GM23338 (cell line): ENCODE results near the gene HPCA. TPM values are rescaled to one million over a fixed set of nuclear protein-coding genes. Genes with fewer than 3 reads are reported as not detected.

Source experiments
- ATAC-seq: fragments of 200-7000 bp; cut with Tn5 transposase; 3 replicates; pipeline ENCODE4 v1.9.1; 2020
- DNase-seq: peaks from one replicate; pipeline ENCODE4 v3.0.0-alpha.2; 2015; ENCODE audit warnings: low spot score
- H2AFZ ChIP-seq: fragments of 200-600 bp; sonication (generic); 2 replicates; pipeline ENCODE4 v1.8.0; 2016; ENCODE audit warnings: antibody characterized with exemption, mild to moderate bottlenecking, moderate library complexity
- H3F3A ChIP-seq: fragments of 200-600 bp; sonication (generic); replicated peaks from 2 replicates; pipeline ENCODE4 v1.8.0; 2017; ENCODE audit warnings: antibody characterized with exemption, mixed run types, low read depth
- H3K27ac ChIP-seq: fragments of 200-600 bp; sonication (generic); 2 replicates; pipeline ENCODE4 v1.6.1; 2016; ENCODE audit warnings: low read depth
- H3K27me3 ChIP-seq: fragments of 200-600 bp; sonication (generic); 2 replicates; pipeline ENCODE4 v1.8.0; 2016; ENCODE audit warnings: mild to moderate bottlenecking, mixed run types, moderate library complexity; ENCODE audit not compliant: insufficient read depth
- H3K36me3 ChIP-seq: fragments of 200-600 bp; sonication (generic); 2 replicates; pipeline ENCODE4 v1.8.0; 2016; ENCODE audit warnings: mild to moderate bottlenecking; ENCODE audit not compliant: insufficient read depth
- H3K4me1 ChIP-seq: fragments of 200-600 bp; sonication (generic); 2 replicates; pipeline ENCODE4 v1.8.0; 2016; ENCODE audit warnings: mild to moderate bottlenecking, moderate library complexity; ENCODE audit not compliant: insufficient read depth
- H3K4me2 ChIP-seq: fragments of 200-600 bp; sonication (generic); 2 replicates; pipeline ENCODE4 v1.7.1; 2017; ENCODE audit warnings: mixed run types
- H3K4me3 ChIP-seq: fragments of 200-600 bp; sonication (generic); 2 replicates; pipeline ENCODE4 v1.6.1; 2016; ENCODE audit warnings: mixed run types
- H3K79me2 ChIP-seq: fragments of 200-600 bp; sonication (generic); replicated peaks from 2 replicates; pipeline ENCODE4 v1.8.0; 2017; ENCODE audit warnings: mild to moderate bottlenecking; ENCODE audit not compliant: insufficient read depth
- H3K9me2 ChIP-seq: fragments of 200-600 bp; sonication (generic); 2 replicates; pipeline ENCODE4 v1.8.0; 2017; ENCODE audit not compliant: insufficient read depth
- H4K20me1 ChIP-seq: fragments of 200-600 bp; sonication (generic); replicated peaks from 2 replicates; pipeline ENCODE4 v1.8.0; 2017; ENCODE audit warnings: mild to moderate bottlenecking; ENCODE audit not compliant: insufficient read depth
- H3K27ac Mint-ChIP-seq: 2 replicates; pipeline ENCODE4 v1.8.0; 2020; ENCODE audit warnings: inconsistent platforms, mild to moderate bottlenecking, moderate library complexity, mixed read lengths
- H3K27me3 Mint-ChIP-seq: 3 replicates; pipeline ENCODE4 v1.8.0; 2022; ENCODE audit warnings: low read depth, mild to moderate bottlenecking, moderate library complexity, mixed read lengths, inconsistent platforms; ENCODE audit not compliant: insufficient read depth, poor library complexity
- H3K36me3 Mint-ChIP-seq: 3 replicates; pipeline ENCODE4 v1.8.0; 2021; ENCODE audit warnings: low read depth, mild to moderate bottlenecking, inconsistent platforms, moderate library complexity, mixed read lengths
- H3K4me1 Mint-ChIP-seq: 3 replicates; pipeline ENCODE4 v1.8.0; 2020; ENCODE audit warnings: mild to moderate bottlenecking, inconsistent platforms, mixed read lengths
- H3K4me3 Mint-ChIP-seq: 3 replicates; pipeline ENCODE4 v1.8.0; 2021; ENCODE audit warnings: moderate library complexity, mild to moderate bottlenecking, inconsistent platforms, mixed read lengths
- H3K9me3 Mint-ChIP-seq: 3 replicates; pipeline ENCODE4 v1.8.0; 2020; ENCODE audit warnings: moderate library complexity, mild to moderate bottlenecking, inconsistent platforms, mixed read lengths
- CREB1 ChIP-seq: fragments of 250-450 bp; sonication (Bioruptor Pico); IDR thresholded peaks from 2 replicates; pipeline ENCODE4 v1.5.0; 2020; ENCODE audit warnings: low read depth, mild to moderate bottlenecking, moderate library complexity
- CTCF ChIP-seq, 2 experiments: fragments of 200-600 bp in 1 of 2; sonication (generic) in 1 of 2; conservative IDR thresholded peaks; 2 replicates each; pipeline versions ENCODE4 v1.5.1 to v1.6.1; 2016 to 2017; ENCODE audit warnings: antibody characterized with exemption in 2 of 2, low read depth in 2 of 2, mild to moderate bottlenecking in 2 of 2, moderate library complexity in 1 of 2
- ETS1 ChIP-seq: IDR thresholded peaks from 2 replicates; pipeline ENCODE4 v1.6.1; 2016; ENCODE audit warnings: antibody characterized with exemption
- EZH2 ChIP-seq: fragments of 200-600 bp; sonication (generic); IDR thresholded peaks from one replicate; pipeline ENCODE4 v1.8.0; 2017; ENCODE audit warnings: antibody characterized with exemption, mild to moderate bottlenecking, low read depth; ENCODE audit not compliant: unreplicated experiment
- EZH2phosphoT487 ChIP-seq: fragments of 200-600 bp; sonication (generic); IDR thresholded peaks from one replicate; pipeline ENCODE4 v1.8.1; 2018; ENCODE audit warnings: antibody characterized with exemption; ENCODE audit not compliant: unreplicated experiment
- JUNB ChIP-seq: IDR thresholded peaks from one replicate; pipeline ENCODE4 v1.6.1; 2016; ENCODE audit warnings: antibody characterized with exemption; ENCODE audit not compliant: unreplicated experiment
- NANOG ChIP-seq: IDR thresholded peaks from 2 replicates; pipeline ENCODE4 v1.6.1; 2016; ENCODE audit warnings: antibody characterized with exemption, borderline replicate concordance
- POLR2AphosphoS5 ChIP-seq: IDR thresholded peaks from 2 replicates; pipeline ENCODE4 v1.6.1; 2016; ENCODE audit warnings: antibody characterized with exemption, low read depth
- STAT1 ChIP-seq: IDR thresholded peaks from one replicate; pipeline ENCODE4 v1.6.1; 2016; ENCODE audit warnings: antibody characterized with exemption; ENCODE audit not compliant: unreplicated experiment
- ZNF114 ChIP-seq: fragments of 250-450 bp; sonication (Bioruptor Pico); IDR thresholded peaks from 2 replicates; pipeline ENCODE4 v1.5.0; 2020; ENCODE audit warnings: mild to moderate bottlenecking, moderate library complexity
- ZNF331 ChIP-seq: fragments of 250-450 bp; sonication (Bioruptor Pico); IDR thresholded peaks from 2 replicates; pipeline ENCODE4 v1.5.0; 2020; ENCODE audit warnings: low read depth, mild to moderate bottlenecking, moderate library complexity
- polyA plus RNA-seq: library from polyadenylated mRNA; unstranded; fragments of >200 nt; fragmentation: Nextera tagmentation; extraction: Ambion mirVana; gene quantifications from 2 replicates; pipeline ENCODE4 v1.2.1, GENCODE V29; 2016
- total RNA-seq: library from RNA; depleted of rRNA; stranded (reverse); fragments of >200 nt; shearing (Covaris generic); gene quantifications from 2 replicates; pipeline ENCODE4 v1.2.3, GENCODE V29; 2014
- TF ChIP-seq, protein P1 (sequence below): fragments of 250-450 bp; sonication (Bioruptor Pico); IDR thresholded peaks from 2 replicates; pipeline ENCODE4 v1.5.0; 2020; ENCODE audit warnings: mild to moderate bottlenecking, moderate library complexity
- TF ChIP-seq, protein P2 (sequence below): IDR thresholded peaks from one replicate; pipeline ENCODE4 v1.6.1; 2018; ENCODE audit warnings: antibody characterized with exemption; ENCODE audit not compliant: unreplicated experiment

The HPCA gene
- total and polyA plus RNA-seq, 2 experiments from 2014 or later, result 0.35 to 0.82 TPM

DNA sequence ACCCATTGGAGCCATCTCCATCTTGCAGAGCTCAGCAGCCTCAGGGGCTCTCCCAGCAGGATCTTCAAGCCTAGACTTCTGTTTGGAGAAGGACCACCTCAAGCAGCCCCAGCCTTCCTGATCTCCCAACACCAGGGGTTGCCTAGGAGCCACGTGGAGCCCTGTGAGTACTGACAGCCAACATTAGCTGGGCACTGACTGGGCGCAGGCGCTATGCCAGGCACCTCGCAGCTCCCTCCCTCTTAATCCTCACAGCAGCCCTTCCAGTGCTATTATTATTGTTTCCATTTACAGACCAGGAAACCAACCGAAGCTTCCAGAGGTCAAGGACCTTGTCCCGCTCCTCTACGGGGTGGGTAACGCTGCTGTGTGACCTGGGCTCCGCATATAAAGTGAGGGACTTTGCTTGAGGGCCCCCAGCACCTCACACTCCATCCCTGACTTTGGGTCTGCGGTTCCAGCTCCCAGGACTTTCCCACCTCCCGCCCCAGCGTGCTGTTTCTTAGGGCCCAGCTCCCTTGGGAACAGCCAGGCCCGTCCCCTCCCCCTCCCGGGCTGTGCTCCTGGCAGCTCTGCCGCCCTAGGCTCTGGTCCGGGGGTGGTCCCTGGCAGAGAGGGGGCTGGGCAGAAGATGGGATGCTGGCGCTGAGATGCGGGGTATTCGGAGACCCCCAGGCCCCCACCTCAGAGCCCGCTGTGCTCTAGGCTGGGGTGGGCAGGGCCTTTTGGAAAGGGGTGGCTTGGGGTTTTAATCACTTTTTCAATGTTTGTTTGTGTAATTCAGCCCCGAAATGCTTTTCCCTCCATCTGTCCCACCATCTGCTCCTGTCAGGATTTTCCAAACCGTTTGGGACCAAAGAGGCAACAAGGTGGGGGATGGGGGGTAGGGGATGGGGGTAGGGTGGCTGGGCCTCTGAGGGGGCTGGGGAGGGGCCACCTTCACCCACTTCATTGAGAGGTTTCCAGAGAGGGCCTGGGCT is 4.1 kb upstream of the HPCA start:
- H3K79me2 ChIP-seq, result no peaks in the 10 kb centered on the region
- H3K27me3 Mint-ChIP-seq, result peaks cover 25% of the 10 kb centered on the region
- TF ChIP-seq, protein P1, sequence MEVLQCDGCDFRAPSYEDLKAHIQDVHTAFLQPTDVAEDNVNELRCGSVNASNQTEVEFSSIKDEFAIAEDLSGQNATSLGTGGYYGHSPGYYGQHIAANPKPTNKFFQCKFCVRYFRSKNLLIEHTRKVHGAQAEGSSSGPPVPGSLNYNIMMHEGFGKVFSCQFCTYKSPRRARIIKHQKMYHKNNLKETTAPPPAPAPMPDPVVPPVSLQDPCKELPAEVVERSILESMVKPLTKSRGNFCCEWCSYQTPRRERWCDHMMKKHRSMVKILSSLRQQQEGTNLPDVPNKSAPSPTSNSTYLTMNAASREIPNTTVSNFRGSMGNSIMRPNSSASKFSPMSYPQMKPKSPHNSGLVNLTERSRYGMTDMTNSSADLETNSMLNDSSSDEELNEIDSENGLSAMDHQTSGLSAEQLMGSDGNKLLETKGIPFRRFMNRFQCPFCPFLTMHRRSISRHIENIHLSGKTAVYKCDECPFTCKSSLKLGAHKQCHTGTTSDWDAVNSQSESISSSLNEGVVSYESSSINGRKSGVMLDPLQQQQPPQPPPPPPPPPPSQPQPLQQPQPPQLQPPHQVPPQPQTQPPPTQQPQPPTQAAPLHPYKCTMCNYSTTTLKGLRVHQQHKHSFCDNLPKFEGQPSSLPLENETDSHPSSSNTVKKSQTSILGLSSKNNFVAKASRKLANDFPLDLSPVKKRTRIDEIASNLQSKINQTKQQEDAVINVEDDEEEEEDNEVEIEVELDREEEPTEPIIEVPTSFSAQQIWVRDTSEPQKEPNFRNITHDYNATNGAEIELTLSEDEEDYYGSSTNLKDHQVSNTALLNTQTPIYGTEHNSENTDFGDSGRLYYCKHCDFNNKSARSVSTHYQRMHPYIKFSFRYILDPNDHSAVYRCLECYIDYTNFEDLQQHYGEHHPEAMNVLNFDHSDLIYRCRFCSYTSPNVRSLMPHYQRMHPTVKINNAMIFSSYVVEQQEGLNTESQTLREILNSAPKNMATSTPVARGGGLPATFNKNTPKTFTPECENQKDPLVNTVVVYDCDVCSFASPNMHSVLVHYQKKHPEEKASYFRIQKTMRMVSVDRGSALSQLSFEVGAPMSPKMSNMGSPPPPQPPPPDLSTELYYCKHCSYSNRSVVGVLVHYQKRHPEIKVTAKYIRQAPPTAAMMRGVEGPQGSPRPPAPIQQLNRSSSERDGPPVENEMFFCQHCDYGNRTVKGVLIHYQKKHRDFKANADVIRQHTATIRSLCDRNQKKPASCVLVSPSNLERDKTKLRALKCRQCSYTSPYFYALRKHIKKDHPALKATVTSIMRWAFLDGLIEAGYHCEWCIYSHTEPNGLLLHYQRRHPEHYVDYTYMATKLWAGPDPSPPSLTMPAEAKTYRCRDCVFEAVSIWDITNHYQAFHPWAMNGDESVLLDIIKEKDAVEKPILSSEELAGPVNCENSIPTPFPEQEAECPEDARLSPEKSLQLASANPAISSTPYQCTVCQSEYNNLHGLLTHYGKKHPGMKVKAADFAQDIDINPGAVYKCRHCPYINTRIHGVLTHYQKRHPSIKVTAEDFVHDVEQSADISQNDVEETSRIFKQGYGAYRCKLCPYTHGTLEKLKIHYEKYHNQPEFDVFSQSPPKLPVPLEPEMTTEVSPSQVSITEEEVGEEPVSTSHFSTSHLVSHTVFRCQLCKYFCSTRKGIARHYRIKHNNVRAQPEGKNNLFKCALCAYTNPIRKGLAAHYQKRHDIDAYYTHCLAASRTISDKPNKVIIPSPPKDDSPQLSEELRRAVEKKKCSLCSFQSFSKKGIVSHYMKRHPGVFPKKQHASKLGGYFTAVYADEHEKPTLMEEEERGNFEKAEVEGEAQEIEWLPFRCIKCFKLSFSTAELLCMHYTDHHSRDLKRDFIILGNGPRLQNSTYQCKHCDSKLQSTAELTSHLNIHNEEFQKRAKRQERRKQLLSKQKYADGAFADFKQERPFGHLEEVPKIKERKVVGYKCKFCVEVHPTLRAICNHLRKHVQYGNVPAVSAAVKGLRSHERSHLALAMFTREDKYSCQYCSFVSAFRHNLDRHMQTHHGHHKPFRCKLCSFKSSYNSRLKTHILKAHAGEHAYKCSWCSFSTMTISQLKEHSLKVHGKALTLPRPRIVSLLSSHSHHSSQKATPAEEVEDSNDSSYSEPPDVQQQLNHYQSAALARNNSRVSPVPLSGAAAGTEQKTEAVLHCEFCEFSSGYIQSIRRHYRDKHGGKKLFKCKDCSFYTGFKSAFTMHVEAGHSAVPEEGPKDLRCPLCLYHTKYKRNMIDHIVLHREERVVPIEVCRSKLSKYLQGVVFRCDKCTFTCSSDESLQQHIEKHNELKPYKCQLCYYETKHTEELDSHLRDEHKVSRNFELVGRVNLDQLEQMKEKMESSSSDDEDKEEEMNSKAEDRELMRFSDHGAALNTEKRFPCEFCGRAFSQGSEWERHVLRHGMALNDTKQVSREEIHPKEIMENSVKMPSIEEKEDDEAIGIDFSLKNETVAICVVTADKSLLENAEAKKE (CRISPR knock-in tag), result no peak
- TF ChIP-seq ZNF114 (CRISPR knock-in tag), result no peak
- TF ChIP-seq EZH2, result no peak
- TF ChIP-seq ZNF331, result no peak
- no peak for TF ChIP-seq STAT1
- TF ChIP-seq CREB1 (CRISPR knock-in tag), result no peak
- no peak for TF ChIP-seq CTCF (conservative IDR thresholded peaks at IDR 0.05; ENCODE audit: low read depth in 2 of 2)
- TF ChIP-seq NANOG, result no peak
- TF ChIP-seq POLR2AphosphoS5, result no peak
- TF ChIP-seq EZH2phosphoT487, result no peak
- TF ChIP-seq, protein P2, sequence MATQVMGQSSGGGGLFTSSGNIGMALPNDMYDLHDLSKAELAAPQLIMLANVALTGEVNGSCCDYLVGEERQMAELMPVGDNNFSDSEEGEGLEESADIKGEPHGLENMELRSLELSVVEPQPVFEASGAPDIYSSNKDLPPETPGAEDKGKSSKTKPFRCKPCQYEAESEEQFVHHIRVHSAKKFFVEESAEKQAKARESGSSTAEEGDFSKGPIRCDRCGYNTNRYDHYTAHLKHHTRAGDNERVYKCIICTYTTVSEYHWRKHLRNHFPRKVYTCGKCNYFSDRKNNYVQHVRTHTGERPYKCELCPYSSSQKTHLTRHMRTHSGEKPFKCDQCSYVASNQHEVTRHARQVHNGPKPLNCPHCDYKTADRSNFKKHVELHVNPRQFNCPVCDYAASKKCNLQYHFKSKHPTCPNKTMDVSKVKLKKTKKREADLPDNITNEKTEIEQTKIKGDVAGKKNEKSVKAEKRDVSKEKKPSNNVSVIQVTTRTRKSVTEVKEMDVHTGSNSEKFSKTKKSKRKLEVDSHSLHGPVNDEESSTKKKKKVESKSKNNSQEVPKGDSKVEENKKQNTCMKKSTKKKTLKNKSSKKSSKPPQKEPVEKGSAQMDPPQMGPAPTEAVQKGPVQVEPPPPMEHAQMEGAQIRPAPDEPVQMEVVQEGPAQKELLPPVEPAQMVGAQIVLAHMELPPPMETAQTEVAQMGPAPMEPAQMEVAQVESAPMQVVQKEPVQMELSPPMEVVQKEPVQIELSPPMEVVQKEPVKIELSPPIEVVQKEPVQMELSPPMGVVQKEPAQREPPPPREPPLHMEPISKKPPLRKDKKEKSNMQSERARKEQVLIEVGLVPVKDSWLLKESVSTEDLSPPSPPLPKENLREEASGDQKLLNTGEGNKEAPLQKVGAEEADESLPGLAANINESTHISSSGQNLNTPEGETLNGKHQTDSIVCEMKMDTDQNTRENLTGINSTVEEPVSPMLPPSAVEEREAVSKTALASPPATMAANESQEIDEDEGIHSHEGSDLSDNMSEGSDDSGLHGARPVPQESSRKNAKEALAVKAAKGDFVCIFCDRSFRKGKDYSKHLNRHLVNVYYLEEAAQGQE, result no peak
- TF ChIP-seq ETS1, result no peak
- TF ChIP-seq JUNB, result no peak
- no peak overlapping the region for H3K4me3 Mint-ChIP-seq
- peak overlapping the region; percentile 23; the same call in 1 of the 2 replicates for H3K4me3 ChIP-seq
- H3K27ac Mint-ChIP-seq, result no peak overlapping the region
- H3K4me1 ChIP-seq, result peaks cover 15% of the 10 kb centered on the region
- H4K20me1 ChIP-seq, result peaks cover 6% of the 10 kb centered on the region; the same call in 1 of the 2 replicates
- H3K9me3 Mint-ChIP-seq, result no peaks in the 10 kb centered on the region
- H3K27me3 ChIP-seq, result peaks cover 24% of the 10 kb centered on the region
- peak overlapping the region; percentile 32; the same call in 1 of the 2 replicates for H2AFZ ChIP-seq
- no peak for DNase-seq
- no peaks in the 10 kb centered on the region; the same call in 2 of the 3 replicates for H3K36me3 Mint-ChIP-seq
- H3K27ac ChIP-seq, result no peak overlapping the region
- peak; percentile 13 for ATAC-seq
- H3K4me1 Mint-ChIP-seq, result peaks cover 29% of the 10 kb centered on the region
- H3F3A ChIP-seq, result no peaks in the 10 kb centered on the region
- peak overlapping the region; percentile 62; the same call in 1 of the 2 replicates for H3K4me2 ChIP-seq
- no peaks in the 10 kb centered on the region for H3K9me2 ChIP-seq
- no peaks in the 10 kb centered on the region for H3K36me3 ChIP-seq
